ENCODE results near the gene FOXN3.

DNA sequence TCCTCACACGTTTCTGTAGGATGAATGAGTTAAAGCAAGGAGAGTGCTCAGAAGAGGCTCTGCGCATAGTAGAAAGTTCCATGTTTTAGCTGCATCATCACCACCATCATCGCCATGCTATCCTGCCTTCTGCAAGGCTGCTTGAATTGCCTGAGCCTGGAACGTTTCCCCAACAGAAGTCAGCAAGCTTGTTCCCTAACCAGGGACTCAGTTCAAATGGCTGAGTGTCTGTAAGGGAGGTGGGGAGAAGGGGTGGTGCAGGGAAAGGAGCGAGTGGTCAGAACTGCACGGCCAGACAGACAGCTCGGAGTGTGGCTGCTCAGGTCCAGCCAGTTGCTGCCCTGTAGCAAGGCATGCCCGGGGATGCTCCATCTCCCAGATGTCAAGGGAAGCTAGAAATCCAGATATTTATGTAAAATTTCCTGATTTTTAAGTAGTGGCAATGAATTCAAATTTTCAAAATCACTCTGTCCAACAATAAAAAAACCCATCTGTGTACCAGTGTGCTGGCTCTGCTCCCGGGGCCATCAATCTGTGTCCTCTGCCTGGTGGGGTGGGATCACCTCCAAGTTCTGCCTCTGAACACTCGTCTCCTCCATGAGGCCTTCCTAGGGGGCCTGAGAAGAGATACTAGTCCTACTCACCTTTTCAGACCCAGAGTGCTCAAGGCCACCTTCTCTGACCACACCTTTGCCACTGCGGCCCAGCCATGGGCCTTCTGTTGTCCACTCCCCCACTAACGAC is 162.7 kb downstream of the FOXN3 start:
- TF ChIP-seq, protein P1, sequence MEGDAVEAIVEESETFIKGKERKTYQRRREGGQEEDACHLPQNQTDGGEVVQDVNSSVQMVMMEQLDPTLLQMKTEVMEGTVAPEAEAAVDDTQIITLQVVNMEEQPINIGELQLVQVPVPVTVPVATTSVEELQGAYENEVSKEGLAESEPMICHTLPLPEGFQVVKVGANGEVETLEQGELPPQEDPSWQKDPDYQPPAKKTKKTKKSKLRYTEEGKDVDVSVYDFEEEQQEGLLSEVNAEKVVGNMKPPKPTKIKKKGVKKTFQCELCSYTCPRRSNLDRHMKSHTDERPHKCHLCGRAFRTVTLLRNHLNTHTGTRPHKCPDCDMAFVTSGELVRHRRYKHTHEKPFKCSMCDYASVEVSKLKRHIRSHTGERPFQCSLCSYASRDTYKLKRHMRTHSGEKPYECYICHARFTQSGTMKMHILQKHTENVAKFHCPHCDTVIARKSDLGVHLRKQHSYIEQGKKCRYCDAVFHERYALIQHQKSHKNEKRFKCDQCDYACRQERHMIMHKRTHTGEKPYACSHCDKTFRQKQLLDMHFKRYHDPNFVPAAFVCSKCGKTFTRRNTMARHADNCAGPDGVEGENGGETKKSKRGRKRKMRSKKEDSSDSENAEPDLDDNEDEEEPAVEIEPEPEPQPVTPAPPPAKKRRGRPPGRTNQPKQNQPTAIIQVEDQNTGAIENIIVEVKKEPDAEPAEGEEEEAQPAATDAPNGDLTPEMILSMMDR (IDR thresholded peaks at IDR 0.05) = no peak
- no peak for TF ChIP-seq POLR2AphosphoS5 (IDR thresholded peaks at IDR 0.05; ENCODE audit: low read depth, low read length)
- no peak for TF ChIP-seq SIN3A (IDR thresholded peaks at IDR 0.05; ENCODE audit: borderline replicate concordance, insufficient read depth, low read depth, low read length)
- no peak for TF ChIP-seq TCF7L2 (IDR thresholded peaks at IDR 0.05; ENCODE audit: low read depth, low read length)
- TF ChIP-seq, protein P2, sequence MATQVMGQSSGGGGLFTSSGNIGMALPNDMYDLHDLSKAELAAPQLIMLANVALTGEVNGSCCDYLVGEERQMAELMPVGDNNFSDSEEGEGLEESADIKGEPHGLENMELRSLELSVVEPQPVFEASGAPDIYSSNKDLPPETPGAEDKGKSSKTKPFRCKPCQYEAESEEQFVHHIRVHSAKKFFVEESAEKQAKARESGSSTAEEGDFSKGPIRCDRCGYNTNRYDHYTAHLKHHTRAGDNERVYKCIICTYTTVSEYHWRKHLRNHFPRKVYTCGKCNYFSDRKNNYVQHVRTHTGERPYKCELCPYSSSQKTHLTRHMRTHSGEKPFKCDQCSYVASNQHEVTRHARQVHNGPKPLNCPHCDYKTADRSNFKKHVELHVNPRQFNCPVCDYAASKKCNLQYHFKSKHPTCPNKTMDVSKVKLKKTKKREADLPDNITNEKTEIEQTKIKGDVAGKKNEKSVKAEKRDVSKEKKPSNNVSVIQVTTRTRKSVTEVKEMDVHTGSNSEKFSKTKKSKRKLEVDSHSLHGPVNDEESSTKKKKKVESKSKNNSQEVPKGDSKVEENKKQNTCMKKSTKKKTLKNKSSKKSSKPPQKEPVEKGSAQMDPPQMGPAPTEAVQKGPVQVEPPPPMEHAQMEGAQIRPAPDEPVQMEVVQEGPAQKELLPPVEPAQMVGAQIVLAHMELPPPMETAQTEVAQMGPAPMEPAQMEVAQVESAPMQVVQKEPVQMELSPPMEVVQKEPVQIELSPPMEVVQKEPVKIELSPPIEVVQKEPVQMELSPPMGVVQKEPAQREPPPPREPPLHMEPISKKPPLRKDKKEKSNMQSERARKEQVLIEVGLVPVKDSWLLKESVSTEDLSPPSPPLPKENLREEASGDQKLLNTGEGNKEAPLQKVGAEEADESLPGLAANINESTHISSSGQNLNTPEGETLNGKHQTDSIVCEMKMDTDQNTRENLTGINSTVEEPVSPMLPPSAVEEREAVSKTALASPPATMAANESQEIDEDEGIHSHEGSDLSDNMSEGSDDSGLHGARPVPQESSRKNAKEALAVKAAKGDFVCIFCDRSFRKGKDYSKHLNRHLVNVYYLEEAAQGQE (IDR thresholded peaks at IDR 0.05; ENCODE audit: insufficient read depth in 1 of 2, low read depth in 2 of 2, low read length in 1 of 2) = no peak
